Suppressor macrophage (primary cell): Measurements from ENCODE around the gene ACOT8.
"Not testable (repeated sequence)": the region's sequence is repeated elsewhere in the genome, so short reads cannot be mapped to it uniquely, and the experiment has no call there.

Experiments used
- DNase-seq, 4 experiments: peaks; one replicate each; pipeline ENCODE4 v3.0.0-alpha.2; 2020 to 2022

The ACOT8 gene

DNA sequence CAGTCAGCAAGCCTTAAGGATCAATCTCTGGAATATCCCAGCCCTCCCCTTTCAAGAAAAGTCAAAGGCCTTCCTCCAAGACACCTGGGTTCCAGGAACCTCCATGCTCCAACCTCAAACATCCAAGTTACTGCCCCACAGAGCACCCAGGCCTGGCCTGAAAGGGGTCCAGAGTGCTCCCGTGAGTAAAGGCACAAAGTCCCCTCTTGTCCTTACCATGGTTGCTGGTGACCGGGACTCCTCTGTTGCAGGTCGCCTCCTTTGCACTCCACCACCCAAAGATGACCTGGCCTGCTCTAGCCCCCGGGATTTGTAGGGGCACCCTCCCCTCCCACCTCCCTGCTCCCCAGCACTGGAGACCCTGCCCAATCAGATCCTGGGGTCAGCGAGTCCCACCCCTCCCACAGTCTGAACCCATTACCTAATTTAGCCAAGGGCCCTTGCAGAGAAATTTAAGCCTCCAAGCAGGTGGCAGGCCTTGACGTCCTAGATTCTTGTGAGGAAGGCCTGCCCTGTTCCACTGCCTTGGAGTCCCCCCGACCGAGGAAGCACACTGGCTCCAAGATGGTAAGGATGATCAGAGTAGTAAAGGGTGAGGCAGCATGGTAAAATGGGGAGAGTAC is 30.1 kb downstream of the ACOT8 start, which contains the start of gene TNNC2:
Gene TNNC2 (minus strand): TSS at position 283 of the 623 bp plus-strand sequence. CDS start 64 bp downstream, at position 219.
- DNase-seq: no peak

GRCh38 chr20:45826381-45827019 is 30.7 kb downstream of the ACOT8 start:
- DNase-seq: no peak

GRCh38 chr20:45823949-45824835 is 33.0 kb downstream of the ACOT8 start:
- peak in 3 of 4 experiments; percentile 42 to 70 (median 56) for DNase-seq

DNA sequence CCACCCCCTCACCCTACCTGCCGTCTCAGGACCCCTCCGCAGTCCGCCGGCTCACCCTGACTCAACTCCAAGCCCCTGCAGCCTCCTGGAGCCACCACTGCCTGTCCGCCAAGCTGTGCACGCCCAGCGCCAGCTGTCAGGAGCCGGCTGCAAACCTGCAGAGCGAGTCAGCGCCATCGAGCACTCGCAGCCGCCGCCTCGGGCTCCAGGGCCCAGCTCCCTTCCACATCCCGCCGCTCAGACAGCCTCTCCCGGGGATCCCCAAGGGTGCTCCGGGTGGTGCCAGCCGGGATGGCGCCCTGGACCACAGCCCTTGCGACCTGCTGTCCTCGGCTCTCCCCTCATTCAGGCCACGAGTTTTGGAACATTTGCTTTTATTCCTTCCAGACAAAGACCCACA is 34.3 kb downstream of the ACOT8 start:
- peak in 1 of 4 experiments; percentile 34 for DNase-seq

DNA sequence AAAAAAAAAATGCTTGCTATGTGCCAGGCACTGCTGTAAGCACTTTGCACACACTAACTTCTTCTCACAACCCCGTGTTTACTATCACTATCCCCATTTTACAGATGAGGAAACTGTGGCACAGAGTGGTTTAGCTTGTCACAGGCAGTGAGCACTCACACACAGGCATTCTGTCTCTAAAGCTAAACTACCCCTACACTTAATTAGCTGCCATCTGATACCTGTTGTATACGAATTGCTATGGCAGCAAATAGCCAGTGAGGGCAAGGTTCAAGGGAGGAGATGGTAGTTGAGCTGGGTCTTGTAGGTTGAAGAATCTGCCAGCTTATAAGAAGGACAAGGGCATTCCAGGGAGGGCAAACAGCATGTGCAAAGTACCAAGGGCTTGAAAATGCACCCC is 35.2 kb downstream of the ACOT8 start:
- no peak for DNase-seq

DNA sequence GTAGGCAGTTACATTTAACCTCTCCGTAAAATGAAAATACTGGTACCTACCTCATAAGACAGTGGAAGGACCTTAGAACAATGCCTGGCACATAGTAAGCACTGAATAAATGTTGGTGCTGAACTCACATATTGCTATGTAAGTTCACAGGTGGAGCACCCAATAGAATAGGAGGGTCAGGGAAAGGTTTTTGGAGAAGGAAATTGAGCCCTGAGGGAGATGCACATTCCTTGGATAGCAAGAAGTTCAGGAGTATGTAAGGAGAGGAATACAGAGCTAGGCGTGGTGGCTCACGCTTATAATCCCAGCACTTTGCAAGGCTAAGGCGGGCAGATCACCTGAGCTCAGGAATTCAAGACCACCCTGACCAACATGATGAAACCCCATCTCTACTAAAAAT is 37.7 kb downstream of the ACOT8 start:
- DNase-seq: no peak

DNA sequence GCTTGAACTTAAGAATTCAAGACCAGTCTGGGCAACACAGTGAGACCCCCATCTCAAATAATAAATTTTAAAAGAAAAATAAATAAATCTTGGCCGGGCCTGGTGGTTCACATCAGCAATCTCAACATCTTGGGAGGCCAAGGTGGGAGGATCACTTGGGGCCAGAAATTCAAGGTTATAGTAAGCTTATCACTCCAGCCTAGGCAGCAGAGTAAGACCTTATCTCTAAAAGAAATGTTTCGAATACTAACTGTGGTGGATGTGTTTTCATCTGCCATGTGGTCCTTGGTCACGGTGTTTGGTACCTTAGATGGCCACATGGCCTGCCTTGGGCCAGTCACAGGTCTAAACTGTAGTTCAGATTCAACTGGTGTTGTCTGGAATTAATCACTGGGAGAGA is 39.0 kb downstream of the ACOT8 start:
- no peak for DNase-seq

DNA sequence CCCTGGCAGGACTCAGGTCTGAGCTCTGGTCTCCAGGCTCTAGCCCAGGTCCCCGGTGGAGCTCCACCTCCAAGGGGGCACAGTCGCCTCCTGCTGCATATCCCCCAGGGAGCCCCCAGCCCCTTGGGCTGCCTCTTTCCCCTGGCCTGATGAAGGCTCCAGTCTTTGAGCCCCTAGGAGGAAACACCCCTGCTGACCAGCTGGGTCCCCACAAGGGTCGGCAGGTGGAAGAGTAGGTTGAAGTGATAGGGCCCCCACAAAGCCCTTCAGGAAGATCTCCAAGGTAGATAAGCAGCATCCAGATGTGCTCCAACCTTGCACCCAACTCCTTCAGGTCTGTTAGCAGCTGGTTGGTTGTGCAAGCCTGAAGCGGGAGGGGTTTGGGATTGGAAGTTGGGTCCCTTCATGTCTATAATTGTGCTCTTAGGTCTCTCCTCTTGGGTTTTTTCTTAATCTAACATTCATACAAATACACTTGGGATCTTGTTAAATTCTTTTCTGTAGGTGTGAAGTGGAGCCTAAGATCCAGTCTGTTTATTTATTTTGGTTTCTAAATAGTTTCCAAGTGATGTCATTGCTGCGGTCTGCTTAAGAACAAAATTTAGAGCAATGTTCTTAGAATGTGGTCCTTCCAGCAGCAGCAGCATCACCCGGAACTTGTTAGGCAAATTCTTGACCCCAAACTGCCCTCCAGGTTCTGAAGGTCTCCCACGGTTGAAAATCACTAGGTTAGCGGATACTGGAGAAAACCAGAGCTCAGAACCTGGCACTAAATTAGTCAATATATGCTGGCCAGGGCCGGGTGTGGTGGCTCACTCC is 39.6 kb downstream of the ACOT8 start:
- no peak for DNase-seq

DNA sequence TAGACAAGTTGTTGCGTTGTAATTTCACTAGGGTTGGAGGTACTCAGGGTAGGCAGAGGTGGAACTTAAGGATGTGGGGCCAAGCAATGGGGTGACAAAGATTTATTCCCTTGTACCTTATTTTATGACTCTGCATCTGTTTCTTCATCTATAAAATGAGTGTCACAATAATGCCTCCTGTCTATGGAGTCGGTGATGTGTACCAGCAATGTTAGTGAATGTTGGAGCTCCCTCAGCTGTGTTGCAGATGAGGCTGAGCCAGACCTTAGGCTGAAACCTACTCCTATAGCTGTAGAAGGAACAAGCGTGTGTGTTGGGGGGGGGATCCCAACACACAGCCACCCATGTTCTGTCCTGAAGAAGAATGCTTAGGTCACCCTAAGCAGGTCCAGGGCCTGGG is 40.2 kb downstream of the ACOT8 start:
- DNase-seq: no peak

- DNase-seq: no peak
These were observed 42.9 kb downstream of the ACOT8 start for GRCh38 chr20:45814314-45814713.

DNA sequence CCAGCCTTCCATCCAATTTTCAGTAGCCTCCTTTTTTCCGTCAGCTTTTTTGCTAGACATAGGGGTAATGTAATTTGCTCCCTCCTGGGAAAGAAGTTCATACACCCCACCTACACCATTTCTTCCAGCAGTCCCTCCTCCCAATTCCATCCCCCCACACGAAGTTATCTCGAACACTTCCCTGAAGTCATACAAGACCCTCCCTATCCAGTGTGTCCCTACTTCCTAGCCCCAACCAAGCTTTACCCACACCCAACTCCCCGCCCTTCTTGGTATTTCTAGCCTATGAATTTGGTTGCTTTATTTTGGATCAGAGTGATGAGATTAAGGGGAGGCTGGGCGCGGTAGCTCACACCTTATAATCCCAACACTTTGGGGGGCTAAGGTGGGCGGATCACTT is 43.7 kb downstream of the ACOT8 start:
- DNase-seq: no peak

DNA sequence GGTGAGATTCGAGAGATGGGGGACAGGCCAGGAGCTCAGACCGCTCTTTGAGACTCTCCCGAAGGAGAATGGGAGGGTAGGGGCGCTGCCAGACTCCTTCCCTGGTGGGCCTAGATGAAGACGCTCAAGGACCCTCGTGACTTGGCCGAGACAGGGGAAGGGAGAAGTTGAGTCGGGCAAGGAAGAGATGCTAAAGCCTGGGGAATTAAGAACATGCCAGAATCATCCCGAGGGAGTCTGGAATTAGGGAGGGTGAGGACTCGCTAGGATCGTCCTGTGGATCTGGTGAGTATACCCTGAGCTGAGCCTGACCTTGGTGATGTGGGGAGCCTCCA is 44.2 kb downstream of the ACOT8 start:
- peak in 1 of 4 experiments; percentile 16 for DNase-seq

DNA sequence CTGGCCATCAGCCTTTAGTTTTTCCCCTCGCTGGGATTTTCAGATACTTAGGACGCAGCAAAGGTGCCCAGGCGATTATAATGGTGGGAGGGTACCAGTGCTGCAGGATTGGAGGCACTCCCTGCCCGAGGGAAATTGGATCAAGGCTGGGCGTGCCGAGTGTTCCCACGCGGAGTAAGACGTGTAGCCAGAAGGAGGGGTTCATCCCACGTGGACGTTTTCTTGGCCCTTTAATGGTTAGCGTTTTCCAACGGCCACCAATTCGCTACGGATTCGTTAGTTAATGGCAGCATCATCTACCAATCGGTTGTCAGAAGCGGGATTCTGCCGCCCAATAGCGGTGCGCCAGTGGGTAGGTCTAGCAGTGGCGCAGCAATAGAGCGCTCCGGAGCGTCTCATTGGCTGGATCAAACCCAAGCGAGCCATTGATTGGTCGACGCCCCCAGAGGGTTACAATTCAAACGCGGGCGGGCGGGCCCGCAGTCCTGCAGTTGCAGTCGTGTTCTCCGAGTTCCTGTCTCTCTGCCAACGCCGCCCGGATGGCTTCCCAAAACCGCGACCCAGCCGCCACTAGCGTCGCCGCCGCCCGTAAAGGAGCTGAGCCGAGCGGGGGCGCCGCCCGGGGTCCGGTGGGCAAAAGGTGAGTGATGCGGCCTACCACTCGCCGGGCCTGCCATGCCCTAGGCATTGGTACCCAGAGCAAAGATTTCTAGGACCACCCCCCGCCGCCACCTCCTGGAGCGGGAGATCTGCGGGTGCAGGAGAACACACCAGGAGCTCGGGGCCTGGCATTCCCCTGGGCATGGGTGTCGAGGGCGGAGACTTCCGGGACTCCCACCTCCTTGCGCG is 44.8 kb downstream of the ACOT8 start, which contains the start of gene UBE2C:
Gene UBE2C (plus strand): TSS at position 488 of the 849 bp plus-strand sequence. CDS start 52 bp downstream, at position 540.
- DNase-seq: peak; percentile 96 to 98 (median 97)

DNA sequence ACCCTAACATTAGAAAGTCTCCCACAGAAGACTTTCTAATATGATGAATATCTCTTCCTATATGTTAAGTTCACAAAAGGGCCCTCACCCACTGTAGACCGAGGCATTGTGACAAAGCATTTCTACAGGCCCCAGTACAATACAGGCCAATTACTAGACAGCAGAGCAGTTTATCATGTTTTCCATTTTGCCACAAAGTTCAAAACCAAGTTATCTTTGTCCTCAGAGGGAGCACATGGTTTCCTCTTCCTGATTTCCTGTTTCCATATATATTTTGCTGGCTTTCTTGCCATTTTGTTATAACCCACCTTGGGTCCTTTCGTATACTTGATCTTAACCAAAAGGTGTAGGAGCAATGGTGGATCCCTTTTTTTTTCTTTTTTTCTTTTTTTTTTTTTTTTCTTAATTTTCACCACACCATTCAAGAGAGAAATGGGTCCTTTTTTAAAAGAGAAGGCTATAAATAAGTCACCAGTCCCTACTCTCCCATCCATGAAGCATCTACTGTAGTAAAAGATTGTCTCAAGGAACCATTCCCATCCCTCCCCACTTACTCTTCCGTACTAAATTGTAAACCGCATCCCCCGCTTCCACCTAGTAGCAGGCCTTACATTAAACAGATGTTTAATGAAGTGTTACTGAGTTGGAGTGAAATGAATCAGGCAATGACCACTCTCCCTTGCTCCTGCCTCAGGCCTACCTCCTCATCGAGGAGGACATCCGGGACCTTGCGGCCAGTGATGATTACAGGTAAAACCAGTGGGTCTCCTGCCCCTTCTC is 46.8 kb downstream of the ACOT8 start:
- DNase-seq: no peak

- DNase-seq: no peak
These were observed 55.3 kb downstream of the ACOT8 start for GRCh38 chr20:45801851-45802250.

GRCh38 chr20:45798935-45799642 is 58.1 kb downstream of the ACOT8 start:
- peak; percentile 70 to 77 (median 73) for DNase-seq

- DNase-seq: not testable (repeated sequence)
These were observed 59.2 kb downstream of the ACOT8 start for GRCh38 chr20:45797955-45798354.

- not testable (repeated sequence) for DNase-seq
These were observed 59.7 kb downstream of the ACOT8 start for GRCh38 chr20:45797510-45797909.

DNA sequence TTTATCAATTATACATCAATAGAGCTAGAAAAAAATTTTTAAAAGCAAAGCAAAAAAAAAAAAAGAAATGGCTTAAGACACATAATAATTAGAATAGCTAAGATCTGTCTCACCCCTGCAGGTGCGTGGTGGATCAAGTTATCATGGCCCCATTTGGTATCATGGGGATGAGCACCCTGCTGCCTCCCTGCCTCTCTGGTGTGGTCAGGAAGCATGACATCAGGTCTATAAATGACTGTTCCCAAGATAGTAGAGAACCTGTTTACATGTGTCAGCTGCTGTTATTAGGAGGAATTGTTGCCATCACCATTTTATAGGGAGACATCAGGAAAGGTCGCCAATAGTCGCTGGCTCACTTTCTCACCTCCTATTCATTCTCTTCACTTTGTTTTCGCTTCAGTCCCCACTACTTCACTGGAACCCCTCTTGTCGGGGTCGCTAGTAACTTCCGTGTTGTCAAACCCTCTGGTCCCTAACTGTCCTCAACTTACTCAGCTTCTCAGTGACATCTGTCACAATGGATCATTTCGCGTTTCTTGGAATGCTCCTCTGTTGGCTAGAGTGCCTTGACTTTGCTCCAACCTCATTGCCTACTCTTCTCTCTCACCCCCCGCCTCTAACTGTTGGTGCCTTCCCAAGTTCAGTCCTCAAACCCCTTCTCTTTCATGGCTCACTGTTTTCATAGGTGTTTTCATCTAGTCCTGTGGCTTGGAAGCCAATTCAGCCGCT is 60.7 kb downstream of the ACOT8 start:
- DNase-seq: no peak
